Neuronal stem cell (in vitro differentiated cells): ENCODE measurements around the gene HYAL3.

Experiments used
- DNase-seq: peaks from one replicate; pipeline ENCODE4 v3.0.0-alpha.2; 2013; ENCODE audit warnings: low spot score
- H2AFZ ChIP-seq: one replicate; pipeline ENCODE4 v1.6.1; 2013; ENCODE audit warnings: mild to moderate bottlenecking, low read length, inconsistent platforms
- H2AK5ac ChIP-seq: 2 replicates; pipeline ENCODE4 v1.6.1; 2013; ENCODE audit warnings: low read depth, mild to moderate bottlenecking, inconsistent platforms, low read length, moderate library complexity, mixed read lengths
- H2BK120ac ChIP-seq: 2 replicates; pipeline ENCODE4 v1.6.1; 2013; ENCODE audit warnings: low read depth, mild to moderate bottlenecking, inconsistent platforms, low read length, moderate library complexity, mixed read lengths
- H2BK12ac ChIP-seq: one replicate; pipeline ENCODE4 v1.6.1; 2013; ENCODE audit warnings: low read length, inconsistent platforms
- H2BK15ac ChIP-seq: 2 replicates; pipeline ENCODE4 v1.6.1; 2013; ENCODE audit warnings: mild to moderate bottlenecking, low read length, inconsistent platforms, mixed read lengths
- H2BK5ac ChIP-seq: one replicate; pipeline ENCODE4 v1.6.1; 2013; ENCODE audit warnings: inconsistent platforms, mild to moderate bottlenecking, low read length, moderate library complexity
- H3K14ac ChIP-seq: one replicate; pipeline ENCODE4 v1.6.1; 2013; ENCODE audit warnings: low read length, inconsistent platforms
- H3K18ac ChIP-seq: 2 replicates; pipeline ENCODE4 v1.6.1; 2013; ENCODE audit warnings: low read length, inconsistent platforms
- H3K23ac ChIP-seq: 2 replicates; pipeline ENCODE4 v1.6.1; 2013; ENCODE audit warnings: low read depth, mild to moderate bottlenecking, mixed read lengths, low read length, inconsistent platforms; ENCODE audit not compliant: poor library complexity
- H3K27ac ChIP-seq: replicated peaks from 3 replicates; pipeline ENCODE4 v1.5.1; 2013; ENCODE audit warnings: low read length, inconsistent platforms
- H3K27me3 ChIP-seq, 3 experiments: 2 replicates each; pipeline ENCODE4 v1.6.1; 2013; ENCODE audit warnings: low read length in 3 of 3, mild to moderate bottlenecking in 2 of 3, inconsistent platforms in 1 of 3, low read depth in 1 of 3, mixed read lengths in 1 of 3, moderate library complexity in 1 of 3; ENCODE audit not compliant: control insufficient read depth in 3 of 3, insufficient read depth in 3 of 3
- H3K36me3 ChIP-seq, 2 donors: replicated peaks in 1 of 2; 2 replicates each; pipeline ENCODE4 v1.6.1; 2013; ENCODE audit warnings: low read length in 2 of 2; ENCODE audit not compliant: control insufficient read depth in 2 of 2, insufficient read depth in 2 of 2
- H3K4ac ChIP-seq: 2 replicates; pipeline ENCODE4 v1.6.1; 2013; ENCODE audit warnings: inconsistent platforms, mild to moderate bottlenecking, low read length, moderate library complexity
- H3K4me1 ChIP-seq, 2 donors: 1 replicate in 1 of 2; 2 replicates in 1 of 2; pipeline ENCODE4 v1.6.1; 2013; ENCODE audit warnings: low read length in 2 of 2, low read depth in 1 of 2; ENCODE audit not compliant: control insufficient read depth in 2 of 2, insufficient read depth in 1 of 2
- H3K4me2 ChIP-seq: one replicate; pipeline ENCODE4 v1.6.1; 2013; ENCODE audit warnings: mild to moderate bottlenecking, low read length, inconsistent platforms; ENCODE audit not compliant: insufficient read depth, poor library complexity, severe bottlenecking
- H3K4me3 ChIP-seq, 2 donors: 2 replicates each; pipeline ENCODE4 v1.5.1; 2013; ENCODE audit warnings: low read length in 2 of 2, mild to moderate bottlenecking in 2 of 2, inconsistent platforms in 1 of 2, moderate library complexity in 1 of 2
- H3K79me1 ChIP-seq: one replicate; pipeline ENCODE4 v1.6.1; 2013; ENCODE audit warnings: low read depth, mild to moderate bottlenecking, inconsistent platforms, low read length, moderate library complexity
- H3K9ac ChIP-seq: one replicate; pipeline ENCODE4 v1.6.1; 2013; ENCODE audit warnings: mild to moderate bottlenecking, low read depth, low read length, inconsistent platforms; ENCODE audit not compliant: poor library complexity
- H3K9me3 ChIP-seq, 2 donors: replicated peaks in 1 of 2; 2 replicates each; pipeline versions ENCODE3 to v1.6.1; 2013; ENCODE audit warnings: low read length in 2 of 2, mild to moderate bottlenecking in 2 of 2, inconsistent platforms in 1 of 2, low read depth in 1 of 2, mixed read lengths in 1 of 2, moderate library complexity in 1 of 2; ENCODE audit not compliant: control insufficient read depth in 2 of 2, insufficient read depth in 1 of 2
- H4K8ac ChIP-seq: one replicate; pipeline ENCODE4 v1.6.1; 2013; ENCODE audit warnings: low read depth, mild to moderate bottlenecking, inconsistent platforms, low read length, moderate library complexity
- H4K91ac ChIP-seq: one replicate; pipeline ENCODE4 v1.6.1; 2013; ENCODE audit warnings: low read length, low read depth, mild to moderate bottlenecking, inconsistent platforms; ENCODE audit not compliant: poor library complexity
- WGBS, 2 donors: extraction: QIAGEN DNeasy Blood & Tissue Kit; methylation state at CpG; one replicate each; pipeline ENCODE4 v1.1.7; 2013; ENCODE audit warnings: missing lambda C conversion rate in 2 of 2, mixed read lengths in 1 of 2; ENCODE audit not compliant: insufficient read length in 2 of 2, insufficient replicate concordance in 1 of 2; ENCODE audit errors: extremely low coverage in 2 of 2; 5-methylcytosine and 5-hydroxymethylcytosine counted together

HYAL3 gene

DNA sequence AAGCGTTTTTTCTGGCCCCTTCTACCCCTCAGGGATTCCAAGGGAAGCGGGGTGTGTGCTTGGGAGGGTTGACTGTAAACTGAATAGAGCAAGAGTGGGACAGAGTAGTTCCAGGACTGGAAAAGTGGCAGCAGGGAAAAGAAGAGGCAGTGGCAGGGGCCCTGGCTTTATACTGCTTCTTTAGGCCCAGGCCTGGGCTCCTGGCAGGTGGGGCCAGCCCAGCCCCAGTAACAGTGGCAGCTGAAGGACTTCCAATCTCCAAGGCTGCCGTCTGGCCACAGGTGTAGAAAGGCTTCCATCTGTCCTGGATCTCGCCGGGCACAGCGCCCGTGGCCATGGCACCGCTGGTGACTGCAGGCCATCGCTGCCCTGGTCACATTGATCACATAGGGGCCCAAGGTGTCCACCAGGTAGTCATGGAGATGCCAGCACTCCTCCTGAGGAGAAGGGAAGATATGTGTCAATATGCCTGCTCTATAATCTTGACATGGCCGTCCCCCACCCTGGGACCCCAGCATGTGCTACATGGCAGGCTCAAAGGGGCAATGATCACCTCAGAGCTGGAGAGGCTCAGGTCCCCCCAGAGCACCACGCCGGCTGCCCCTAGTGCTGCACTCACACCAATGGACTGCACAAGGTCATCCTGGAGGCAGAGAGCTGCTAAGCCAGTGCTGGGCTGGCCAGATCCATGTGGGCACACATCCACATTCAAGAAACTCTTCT lies 6.0 kb downstream of the HYAL3 start:
- Histone ChIP-seq H3K18ac (no peak overlapping the region), H4K91ac (no peak overlapping the region), H3K9ac (no peak overlapping the region), H3K27ac (no peak overlapping the region), H2BK5ac (no peak overlapping the region), H3K9me3 (no peaks in the 10 kb centered on the region), H4K8ac (no peak overlapping the region), H3K4me1 (peaks cover 9 to 12% of the 10 kb centered on the region in 2 donors), H2BK12ac (no peak overlapping the region), H2BK15ac (no peak overlapping the region), H3K27me3 (no peaks in the 10 kb centered on the region), H3K36me3 (peaks cover 21 to 25% of the 10 kb centered on the region in 2 donors), H2AK5ac (peak overlapping the region; percentile 88), H2BK120ac (no peak overlapping the region), H3K79me1 (peaks cover 17% of the 10 kb centered on the region), H2AFZ (peak overlapping the region; percentile 70), H3K14ac (no peak overlapping the region), H3K4me3 (peak overlapping the region in 1 of 2 donors; percentile 99), H3K23ac (no peak overlapping the region), H3K4me2 (no peak overlapping the region), H3K4ac (no peak overlapping the region)
- no peak for DNase-seq
- no CpG with 5 or more reads among the region's 12 CpGs for WGBS, 2 donors

DNA sequence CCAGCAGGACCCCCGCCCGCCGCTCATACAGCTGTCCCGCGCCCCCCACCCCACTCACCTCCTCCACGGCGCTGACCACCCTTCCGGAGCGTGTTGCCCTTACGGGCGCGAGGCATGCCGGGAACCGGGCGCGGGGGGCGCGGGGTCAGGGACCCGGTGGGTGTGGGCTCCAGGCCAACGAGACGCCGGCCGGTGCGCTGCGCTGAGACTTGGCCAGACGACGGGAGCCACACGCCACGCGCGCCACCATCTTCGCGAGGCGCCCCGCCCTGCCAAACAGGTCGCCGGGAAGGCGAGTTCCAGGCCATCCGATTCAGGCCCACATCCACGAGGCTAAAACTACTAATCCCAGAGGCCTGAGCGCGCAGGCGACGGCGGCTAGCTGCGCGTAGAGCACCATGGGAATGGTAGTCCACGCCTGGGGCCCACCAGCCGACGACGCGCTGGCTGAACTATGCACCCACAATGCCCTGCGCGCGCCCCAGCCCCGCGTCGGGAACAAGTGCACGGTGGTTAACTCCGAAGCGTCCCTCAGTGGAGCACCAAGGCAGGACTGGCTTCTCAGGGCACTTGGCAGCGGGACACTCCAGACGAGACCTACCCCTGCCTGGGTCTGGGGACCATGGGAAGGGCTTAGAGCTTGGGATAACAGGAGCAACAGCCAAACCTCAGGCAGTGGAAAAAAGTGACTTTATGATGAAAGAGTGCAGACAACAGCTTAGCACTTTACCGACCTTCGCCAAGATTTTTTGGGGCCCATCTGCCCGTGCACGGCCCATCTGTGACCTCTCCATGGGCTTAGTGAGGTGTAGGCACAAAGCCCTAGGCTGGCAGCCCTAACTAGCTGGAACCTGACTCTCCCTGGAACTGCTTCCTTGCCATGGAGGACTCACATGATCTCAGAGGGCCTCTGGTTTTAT lies 6.8 kb downstream of the HYAL3 start, which contains the start of gene IFRD2:
Gene IFRD2, minus strand, starts transcription at position 271 of the 920 bp plus-strand sequence. Its CDS starts 155 bp downstream, at position 116.
- Histone ChIP-seq H2AFZ (peak within 1 kb of the TSS; percentile 91), H3K4me2 (peak within 1 kb of the TSS; percentile 96), H3K9me3 (no peaks in the 10 kb centered on the region), H2AK5ac (peak within 1 kb of the TSS; percentile 95), H2BK12ac (no peak within 1 kb of the TSS), H3K27ac (no peak within 1 kb of the TSS), H3K23ac (peak within 1 kb of the TSS; percentile 81), H4K8ac (peak within 1 kb of the TSS; percentile 89), H3K79me1 (peaks cover 17% of the 10 kb centered on the region), H3K4ac (no peak within 1 kb of the TSS), H3K14ac (no peak within 1 kb of the TSS), H3K36me3 (peaks cover 29 to 34% of the 10 kb centered on the region in 2 donors), H3K4me3 (peak within 1 kb of the TSS; percentile 82 to 99), H2BK5ac (no peak within 1 kb of the TSS), H3K9ac (peak within 1 kb of the TSS; percentile 95), H3K4me1 (peaks cover 9 to 12% of the 10 kb centered on the region in 2 donors), H3K18ac (peak within 1 kb of the TSS; percentile 89), H3K27me3 (no peaks in the 10 kb centered on the region), H4K91ac (peak within 1 kb of the TSS; percentile 86), H2BK120ac (no peak within 1 kb of the TSS), H2BK15ac (no peak within 1 kb of the TSS)
- no CpG with 5 or more reads among the region's 67 CpGs for WGBS, 2 donors
- peak; percentile 94 for DNase-seq

DNA sequence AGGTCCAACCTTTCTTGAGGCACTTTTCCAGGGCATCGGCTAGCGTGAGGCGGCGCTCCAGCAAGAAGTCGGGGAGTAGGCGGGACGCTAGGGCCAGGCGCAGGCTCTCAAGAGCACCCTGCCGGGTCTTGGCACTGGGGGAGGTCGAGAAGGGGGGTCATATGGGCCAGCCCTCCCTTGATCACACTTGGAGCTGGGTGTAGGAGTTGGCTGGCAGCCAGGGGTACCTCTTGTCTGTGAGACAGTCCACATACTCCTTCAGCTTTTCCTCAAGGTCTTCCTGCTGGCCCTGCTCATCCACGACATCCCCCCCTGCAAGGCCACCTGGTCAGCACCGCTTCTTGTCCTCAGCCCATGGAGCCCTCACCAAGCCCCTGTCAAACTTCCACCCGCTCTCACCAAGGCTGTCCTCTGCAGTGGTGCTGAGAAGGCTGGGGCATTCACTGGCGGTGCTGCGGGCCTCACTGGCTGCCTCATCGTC lies 9.0 kb downstream of the HYAL3 start:
- Histone ChIP-seq H3K4me2 (no peak overlapping the region), H3K23ac (no peak overlapping the region), H3K14ac (no peak overlapping the region), H2BK5ac (no peak overlapping the region), H2AK5ac (no peak overlapping the region), H4K91ac (no peak overlapping the region), H3K36me3 (peaks cover 36 to 50% of the 10 kb centered on the region in 2 donors), H2BK120ac (no peak overlapping the region), H3K4me3 (peak overlapping the region; percentile 30 to 99), H3K18ac (no peak overlapping the region), H2BK15ac (no peak overlapping the region), H3K79me1 (peaks cover 17% of the 10 kb centered on the region), H2BK12ac (no peak overlapping the region), H3K27me3 (no peaks in the 10 kb centered on the region), H3K4me1 (peaks cover 11 to 12% of the 10 kb centered on the region in 2 donors), H2AFZ (no peak overlapping the region), H3K9me3 (no peaks in the 10 kb centered on the region), H3K9ac (no peak overlapping the region), H3K4ac (no peak overlapping the region), H4K8ac (no peak overlapping the region), H3K27ac (no peak overlapping the region)
- no CpG with 5 or more reads among the region's 16 CpGs for WGBS, 2 donors
- DNase-seq, result no peak

DNA sequence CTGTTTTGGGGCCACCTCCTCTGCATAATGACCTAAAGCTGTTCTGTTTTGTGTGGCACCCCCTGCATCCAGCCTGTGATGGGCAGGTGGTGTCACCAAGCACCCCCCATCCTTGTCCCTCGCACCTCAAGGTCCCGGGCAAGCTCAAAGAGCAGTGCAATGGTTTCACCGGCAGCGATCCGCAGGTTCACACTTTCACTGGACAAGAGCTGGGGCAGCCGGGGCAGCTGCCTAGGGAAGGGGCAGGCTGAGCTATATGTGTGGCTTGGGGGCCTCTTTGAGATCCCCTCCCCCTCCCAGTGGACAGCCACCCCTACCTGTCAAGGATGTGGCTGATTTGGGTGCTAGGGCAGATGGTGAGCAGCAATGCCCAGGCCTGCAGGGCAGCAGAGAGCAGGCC lies 10.1 kb downstream of the HYAL3 start:
- H3K27me3 ChIP-seq, result no peaks in the 10 kb centered on the region
- H4K91ac ChIP-seq, result no peak overlapping the region
- H2BK5ac ChIP-seq, result no peak overlapping the region

More for the DNA sequence above, 10.1 kb downstream of the HYAL3 start:
- H2BK120ac ChIP-seq, result no peak overlapping the region
- H2BK15ac ChIP-seq, result no peak overlapping the region
- H3K9ac ChIP-seq, result no peak overlapping the region
- H3K9me3 ChIP-seq, result no peaks in the 10 kb centered on the region
- H3K4me1 ChIP-seq, result peaks cover 11 to 12% of the 10 kb centered on the region in 2 donors
- no peak overlapping the region for H3K27ac ChIP-seq
- no peak overlapping the region for H3K4me2 ChIP-seq
- no peak overlapping the region for H3K4ac ChIP-seq
- H3K4me3 ChIP-seq, result no peak overlapping the region
- no peak overlapping the region for H4K8ac ChIP-seq
- H3K14ac ChIP-seq, result no peak overlapping the region
- WGBS, 2 donors, result no CpG with 5 or more reads among the region's 6 CpGs
- H3K23ac ChIP-seq, result no peak overlapping the region
- peaks cover 36 to 50% of the 10 kb centered on the region in 2 donors for H3K36me3 ChIP-seq
- no peak overlapping the region for H2BK12ac ChIP-seq
- H3K79me1 ChIP-seq, result peaks cover 17% of the 10 kb centered on the region
- DNase-seq, result no peak
- H2AFZ ChIP-seq, result no peak overlapping the region
- H3K18ac ChIP-seq, result no peak overlapping the region
- no peak overlapping the region for H2AK5ac ChIP-seq
